ENCODE data around the gene PRL.

Gene PRL

GRCh38 chr6:22332216-22332615 is 35.4 kb upstream of the PRL start:
- no peak overlapping the region for H3K27ac ChIP-seq (ENCODE audit: poor library complexity, severe bottlenecking)
- H3K36me3 ChIP-seq (ENCODE audit: low read depth) = no peaks in the 10 kb centered on the region
- no peak overlapping the region for H3K4me3 ChIP-seq (ENCODE audit: severe bottlenecking)
- TF ChIP-seq CTCF (IDR thresholded peaks at IDR 0.05; ENCODE audit: poor library complexity, severe bottlenecking) = no peak
- no peaks in the 10 kb centered on the region for H3K4me1 ChIP-seq (ENCODE audit: insufficient read depth, poor library complexity, severe bottlenecking)
- ATAC-seq (ENCODE audit: low read depth) (no peak), DNase-seq (ENCODE audit: low spot score) (no peak)
- H3K9me3 ChIP-seq (ENCODE audit: severe bottlenecking) = no peaks in the 10 kb centered on the region
- no peaks in the 10 kb centered on the region for H3K27me3 ChIP-seq (ENCODE audit: insufficient read depth, poor library complexity, severe bottlenecking)

GRCh38 chr6:22330941-22331340 is 34.1 kb upstream of the PRL start:
- no peak for TF ChIP-seq CTCF (IDR thresholded peaks at IDR 0.05; ENCODE audit: poor library complexity, severe bottlenecking)
- DNase-seq (ENCODE audit: low spot score) = no peak
- no peaks in the 10 kb centered on the region for H3K4me1 ChIP-seq (ENCODE audit: insufficient read depth, poor library complexity, severe bottlenecking)
- no peak for ATAC-seq (ENCODE audit: low read depth)
- H3K9me3 ChIP-seq (ENCODE audit: severe bottlenecking) = no peaks in the 10 kb centered on the region
- no peaks in the 10 kb centered on the region for H3K27me3 ChIP-seq (ENCODE audit: insufficient read depth, poor library complexity, severe bottlenecking)
- H3K36me3 ChIP-seq (ENCODE audit: low read depth) = no peaks in the 10 kb centered on the region
- H3K27ac ChIP-seq (ENCODE audit: poor library complexity, severe bottlenecking) = no peak overlapping the region
- H3K4me3 ChIP-seq (ENCODE audit: severe bottlenecking) = no peak overlapping the region

GRCh38 chr6:22328474-22328873 is 31.6 kb upstream of the PRL start:
- no peaks in the 10 kb centered on the region for H3K9me3 ChIP-seq (ENCODE audit: severe bottlenecking)
- ATAC-seq (ENCODE audit: low read depth) = no peak
- DNase-seq (ENCODE audit: low spot score) = no peak

GRCh38 chr6:22327881-22328280 is 31.0 kb upstream of the PRL start:
- Histone ChIP-seq H3K4me3 (ENCODE audit: severe bottlenecking) (no peak overlapping the region), H3K27ac (ENCODE audit: poor library complexity, severe bottlenecking) (no peak overlapping the region), H3K36me3 (ENCODE audit: low read depth) (no peaks in the 10 kb centered on the region), H3K9me3 (ENCODE audit: severe bottlenecking) (no peaks in the 10 kb centered on the region), H3K27me3 (ENCODE audit: insufficient read depth, poor library complexity, severe bottlenecking) (no peaks in the 10 kb centered on the region), H3K4me1 (ENCODE audit: insufficient read depth, poor library complexity, severe bottlenecking) (no peaks in the 10 kb centered on the region)
- ATAC-seq (ENCODE audit: low read depth) (no peak), DNase-seq (ENCODE audit: low spot score) (no peak)
- no peak for TF ChIP-seq CTCF (IDR thresholded peaks at IDR 0.05; ENCODE audit: poor library complexity, severe bottlenecking)

More at GRCh38 chr6:22328474-22328873, 31.6 kb upstream of the PRL start:
- Histone ChIP-seq H3K27ac (ENCODE audit: poor library complexity, severe bottlenecking) (no peak overlapping the region), H3K4me3 (ENCODE audit: severe bottlenecking) (no peak overlapping the region), H3K4me1 (ENCODE audit: insufficient read depth, poor library complexity, severe bottlenecking) (no peaks in the 10 kb centered on the region), H3K36me3 (ENCODE audit: low read depth) (no peaks in the 10 kb centered on the region), H3K27me3 (ENCODE audit: insufficient read depth, poor library complexity, severe bottlenecking) (no peaks in the 10 kb centered on the region)
- TF ChIP-seq CTCF (IDR thresholded peaks at IDR 0.05; ENCODE audit: poor library complexity, severe bottlenecking) = no peak

GRCh38 chr6:22326500-22326899 is 29.7 kb upstream of the PRL start:
- Histone ChIP-seq H3K36me3 (ENCODE audit: low read depth) (no peaks in the 10 kb centered on the region), H3K9me3 (ENCODE audit: severe bottlenecking) (no peaks in the 10 kb centered on the region)
- no peak for ATAC-seq (ENCODE audit: low read depth)

More at GRCh38 chr6:22326500-22326899, 29.7 kb upstream of the PRL start:
- TF ChIP-seq CTCF (IDR thresholded peaks at IDR 0.05; ENCODE audit: poor library complexity, severe bottlenecking) = no peak
- Histone ChIP-seq H3K4me1 (ENCODE audit: insufficient read depth, poor library complexity, severe bottlenecking) (no peaks in the 10 kb centered on the region), H3K27me3 (ENCODE audit: insufficient read depth, poor library complexity, severe bottlenecking) (no peaks in the 10 kb centered on the region), H3K4me3 (ENCODE audit: severe bottlenecking) (no peak overlapping the region), H3K27ac (ENCODE audit: poor library complexity, severe bottlenecking) (no peak overlapping the region)
- no peak for DNase-seq (ENCODE audit: low spot score)
